ENCODE measurements around the gene APMAP.

Gene APMAP

DNA sequence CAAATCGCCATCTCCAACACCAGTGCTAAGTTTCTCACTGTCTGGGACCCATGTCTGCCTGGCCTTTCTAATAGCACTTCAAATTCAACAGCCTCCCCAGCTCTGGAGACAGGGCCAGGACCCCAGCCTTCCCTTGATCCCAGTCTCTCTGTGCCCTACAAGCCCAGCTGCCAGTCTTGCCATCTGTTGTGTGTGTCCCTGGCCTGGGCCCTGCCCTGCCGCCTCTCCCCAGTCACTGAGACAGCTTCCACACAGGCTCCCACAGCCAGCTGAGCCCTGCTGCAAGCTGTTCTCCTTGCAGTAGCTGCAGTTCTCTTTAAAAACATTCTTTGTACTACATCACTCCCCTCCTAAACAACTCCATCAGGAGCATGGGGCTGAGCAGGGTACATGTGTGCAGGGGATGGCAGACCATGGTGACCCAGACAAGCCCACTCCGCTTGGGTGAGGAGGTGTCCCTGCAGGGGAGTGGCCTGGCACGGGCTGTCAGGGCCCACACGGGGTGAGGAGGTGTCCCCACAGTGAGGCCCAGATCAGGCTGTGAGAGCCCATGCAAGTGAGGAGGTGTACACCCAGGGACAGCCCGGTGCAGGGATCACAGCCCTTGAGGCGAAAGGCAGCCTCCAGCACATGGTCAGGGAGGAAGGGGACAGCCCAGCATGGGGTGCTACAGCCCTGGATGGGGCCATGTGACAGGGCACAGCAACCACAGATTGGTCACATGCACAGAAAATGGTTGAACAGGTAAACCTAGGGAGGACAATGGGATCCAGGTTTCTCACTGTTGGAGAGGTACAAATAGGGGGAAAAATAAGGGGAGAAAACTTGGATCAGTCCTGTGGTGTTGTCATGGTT is 27.3 kb downstream of the APMAP start:
- peak; percentile 70 for DNase-seq (ENCODE audit: low spot score)

DNA sequence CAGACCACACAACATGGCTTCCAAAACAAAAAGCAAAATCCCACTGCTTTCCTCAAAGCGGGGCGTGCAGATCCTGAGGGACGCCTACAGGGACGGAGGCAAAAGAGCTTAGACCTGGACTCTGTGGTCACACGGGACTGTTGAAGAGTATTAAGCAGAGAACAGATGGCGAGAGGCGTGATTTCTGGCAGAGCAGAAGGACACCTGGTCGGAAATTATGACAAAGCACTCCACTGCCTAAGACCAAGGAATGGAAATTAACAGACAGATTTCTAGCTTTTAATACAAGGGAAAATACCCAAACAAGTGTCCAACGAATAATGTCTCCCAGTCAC is 28.1 kb downstream of the APMAP start:
- DNase-seq (ENCODE audit: low spot score) = no peak

DNA sequence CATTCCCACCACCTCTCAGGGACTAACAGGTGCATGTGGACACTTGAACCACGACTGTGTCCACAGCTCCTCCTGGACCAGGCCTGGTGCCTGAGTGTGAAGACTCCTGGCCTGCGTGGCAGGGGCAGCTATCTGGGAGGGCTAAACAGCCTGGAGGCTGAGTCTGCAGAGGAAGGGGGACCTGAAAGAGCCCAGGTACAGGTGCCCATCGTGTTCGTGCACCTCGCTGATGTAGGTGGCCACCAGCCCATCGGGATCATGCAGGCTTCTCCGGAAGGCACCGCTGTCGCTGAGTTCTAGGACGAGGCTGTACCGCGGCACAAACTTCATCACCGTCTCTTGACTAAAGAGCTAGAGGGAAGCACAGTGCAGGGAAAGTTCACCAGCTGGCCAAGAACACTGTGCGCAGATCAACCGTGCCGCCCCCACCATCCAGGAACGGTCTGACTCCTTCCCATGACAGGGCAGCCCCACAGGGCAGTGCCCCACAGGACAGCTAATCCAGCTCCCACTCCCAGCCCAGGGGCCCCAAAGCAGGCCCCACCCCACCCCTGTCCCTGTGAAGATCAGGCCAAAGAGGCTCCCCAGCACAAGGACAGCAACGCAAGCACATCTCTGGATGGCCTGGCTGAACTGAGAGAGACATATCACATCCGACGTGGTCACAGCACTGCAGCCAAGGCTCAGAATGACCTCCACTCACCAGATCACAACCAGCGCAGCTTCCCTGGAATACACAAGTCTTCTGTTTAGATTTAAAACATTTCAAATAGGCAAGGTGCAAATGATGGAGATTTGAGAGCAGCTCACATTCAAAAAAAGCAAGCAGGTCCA is 28.7 kb downstream of the APMAP start:
- peak; percentile 66 for DNase-seq (ENCODE audit: low spot score)

DNA sequence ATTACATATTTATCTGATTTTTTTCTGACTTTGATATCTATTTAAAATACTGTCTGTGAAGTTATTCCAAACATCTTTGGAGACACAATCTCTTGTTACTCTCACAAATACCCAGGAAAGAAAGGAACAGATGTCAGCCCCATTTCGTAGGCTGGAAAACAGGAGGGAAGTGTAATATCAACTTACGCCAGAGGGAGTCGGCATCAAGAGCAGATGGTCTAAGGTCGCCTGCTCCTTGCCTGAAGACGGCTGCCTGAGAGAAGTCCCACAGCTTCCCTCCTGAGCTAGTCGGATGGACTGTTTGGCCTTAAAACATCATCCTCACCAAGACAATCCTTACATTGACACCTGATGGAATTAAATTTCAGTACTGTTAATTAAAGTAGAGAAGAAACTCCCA is 30.0 kb downstream of the APMAP start:
- DNase-seq (ENCODE audit: low spot score) = no peak

DNA sequence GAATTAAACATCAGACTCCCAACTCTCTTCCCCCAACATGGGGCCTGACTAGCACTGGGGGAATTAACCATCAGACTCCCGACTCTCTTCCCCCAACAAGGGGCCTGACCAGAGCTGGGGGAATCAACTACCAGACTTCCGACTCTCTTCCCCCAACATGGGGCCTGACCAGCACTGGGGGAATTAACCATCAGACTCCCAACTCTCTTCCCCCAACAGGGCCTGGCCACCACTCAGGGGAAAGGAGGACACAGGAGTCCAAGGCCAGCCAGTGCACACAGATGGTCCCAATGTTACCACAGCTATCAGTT is 30.4 kb downstream of the APMAP start:
- no peak for DNase-seq (ENCODE audit: low spot score)

- DNase-seq (ENCODE audit: low spot score) = peak; percentile 45
Measured at GRCh38 chr20:24961384-24962181, 31.0 kb downstream of the APMAP start.

DNA sequence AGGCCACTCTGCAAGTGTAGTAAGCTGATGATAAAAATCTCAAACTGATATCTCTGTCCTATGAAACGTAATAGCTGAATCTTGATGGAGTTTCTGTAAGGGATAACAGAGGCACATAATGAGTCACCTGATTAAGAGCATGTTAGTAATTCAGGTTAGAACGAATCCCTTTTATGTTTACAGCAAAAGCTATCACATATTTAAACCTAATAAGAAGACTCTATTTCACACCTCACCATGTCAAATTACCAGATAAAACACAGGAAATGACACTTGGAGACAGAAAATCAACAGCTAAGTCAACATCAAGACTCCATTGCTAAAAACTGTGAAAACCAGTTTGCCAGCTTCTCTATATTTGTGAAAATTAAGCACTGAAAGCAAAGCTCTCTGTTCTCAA is 31.7 kb downstream of the APMAP start:
- no peak for DNase-seq (ENCODE audit: low spot score)

DNA sequence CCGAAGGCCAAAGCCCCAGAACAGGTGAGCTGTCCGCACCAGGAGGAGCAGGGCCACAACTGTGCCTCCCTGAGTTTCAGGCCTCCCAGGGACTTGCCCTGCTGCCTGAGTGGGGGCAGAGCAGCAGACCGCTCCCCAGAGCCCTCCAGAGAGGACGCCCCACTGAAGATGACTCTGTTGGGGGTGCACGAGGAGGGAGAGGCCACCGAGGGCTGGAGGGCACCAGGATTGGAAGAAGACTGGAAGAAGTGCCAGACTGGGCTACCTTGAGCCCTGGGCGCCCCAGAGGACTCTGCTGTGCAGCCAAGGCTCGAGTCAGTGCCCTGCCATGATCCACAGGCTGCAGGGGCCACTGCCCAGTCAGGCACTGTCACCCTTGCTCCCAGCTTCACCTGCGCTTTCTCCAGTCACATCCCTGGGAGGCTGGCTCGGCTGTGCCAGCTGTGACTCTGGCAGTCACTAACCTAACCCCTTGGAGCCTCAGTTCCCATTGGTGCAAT is 32.2 kb downstream of the APMAP start:
- DNase-seq (ENCODE audit: low spot score) = peak; percentile 54

GRCh38 chr20:24959591-24960301 is 32.8 kb downstream of the APMAP start:
- no peak for DNase-seq (ENCODE audit: low spot score)

DNA sequence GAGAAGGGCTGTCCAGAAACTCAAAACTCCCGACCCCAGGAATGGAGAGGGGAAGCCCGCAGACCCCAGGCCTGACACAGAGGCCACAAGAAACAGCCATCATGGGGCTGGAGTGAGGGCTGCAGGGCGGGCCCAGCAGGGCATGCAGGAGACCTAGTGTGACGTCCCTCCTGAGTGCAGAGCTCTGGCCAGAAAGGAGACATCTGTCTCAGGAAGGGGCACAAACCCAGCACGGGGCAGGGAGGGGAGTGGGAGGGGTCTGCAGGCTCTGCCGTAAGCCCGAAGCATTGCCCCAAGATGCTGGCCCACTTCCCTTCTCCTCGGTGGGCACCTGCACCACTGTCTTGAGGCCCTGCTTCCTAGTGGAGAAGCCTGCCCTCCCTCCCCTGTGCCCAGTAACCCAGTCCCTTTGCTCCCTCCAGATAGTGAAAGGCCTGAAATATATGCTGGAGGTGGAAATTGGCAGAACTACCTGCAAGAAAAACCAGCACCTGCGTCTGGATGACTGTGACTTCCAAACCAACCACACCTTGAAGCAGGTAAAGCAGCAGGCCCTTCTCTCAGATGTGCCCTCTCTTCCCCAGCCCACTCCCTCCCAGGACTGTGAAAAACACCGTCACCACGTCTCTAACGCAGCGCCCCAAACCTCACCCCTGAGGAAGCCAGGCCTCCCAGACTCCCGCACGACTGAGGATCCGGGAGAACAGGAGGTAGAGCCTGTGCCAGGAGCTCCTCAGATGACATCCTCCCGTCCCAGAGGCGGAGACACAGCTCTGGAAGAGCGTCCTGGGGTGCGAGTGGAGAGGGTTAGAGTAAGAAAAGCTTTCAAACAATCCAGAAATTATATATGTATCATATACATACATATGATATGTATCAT is 33.8 kb downstream of the APMAP start:
- DNase-seq (ENCODE audit: low spot score) = peak; percentile 47

DNA sequence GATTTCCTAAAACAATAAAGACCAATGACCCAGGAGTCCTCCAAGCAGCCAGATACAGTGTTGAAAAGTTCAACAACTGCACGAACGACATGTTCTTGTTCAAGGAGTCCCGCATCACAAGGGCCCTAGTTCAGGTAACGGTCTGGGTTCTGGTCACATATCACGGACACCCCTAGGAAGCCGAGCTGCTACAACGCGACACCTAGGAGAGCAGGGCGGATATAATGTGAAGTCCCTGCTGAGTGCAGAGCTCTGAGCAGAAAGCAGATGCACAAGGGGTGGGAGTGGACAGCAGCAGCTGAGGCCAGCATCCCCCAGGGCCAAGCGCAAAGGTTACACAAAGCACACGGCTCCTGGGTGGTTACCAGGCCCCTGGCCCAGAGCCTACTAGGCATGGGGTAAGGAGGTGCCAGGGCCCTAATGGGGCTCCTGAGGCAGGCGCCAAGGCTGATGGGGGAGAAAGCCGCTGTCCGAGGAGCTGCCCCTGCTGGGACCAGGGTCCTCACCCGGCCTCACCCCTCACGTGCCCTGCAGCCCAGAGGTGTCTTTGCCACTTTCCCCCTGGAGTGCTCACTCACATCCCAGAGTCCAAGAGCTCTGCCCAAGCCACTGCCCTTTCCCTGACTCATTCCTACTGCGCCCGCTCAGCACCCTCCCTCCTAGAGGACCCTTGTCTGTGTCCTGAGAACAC is 35.1 kb downstream of the APMAP start:
- peak; percentile 60 for DNase-seq (ENCODE audit: low spot score)

GRCh38 chr20:24956001-24956841 is 36.3 kb downstream of the APMAP start:
- no peak for DNase-seq (ENCODE audit: low spot score)

DNA sequence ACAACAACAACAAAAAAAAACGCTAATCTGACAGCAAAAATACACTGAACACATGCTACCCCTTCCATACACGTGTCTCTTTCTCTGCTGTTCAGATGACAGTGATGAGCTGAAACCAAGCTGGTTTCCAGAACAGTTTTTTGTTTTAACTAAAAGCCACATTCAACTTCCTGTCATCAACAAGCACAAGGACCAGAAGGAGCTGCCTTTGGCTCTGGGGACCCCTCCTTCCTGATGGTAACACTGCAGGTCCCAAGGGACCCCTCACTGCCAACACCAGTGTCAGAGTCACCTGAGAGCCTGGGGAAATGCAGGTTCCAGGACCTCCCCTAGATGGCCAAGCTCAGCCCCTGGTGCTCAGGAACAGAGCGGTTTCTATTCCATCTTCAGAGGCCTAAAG is 37.5 kb downstream of the APMAP start:
- DNase-seq (ENCODE audit: low spot score) = peak; percentile 38

DNA sequence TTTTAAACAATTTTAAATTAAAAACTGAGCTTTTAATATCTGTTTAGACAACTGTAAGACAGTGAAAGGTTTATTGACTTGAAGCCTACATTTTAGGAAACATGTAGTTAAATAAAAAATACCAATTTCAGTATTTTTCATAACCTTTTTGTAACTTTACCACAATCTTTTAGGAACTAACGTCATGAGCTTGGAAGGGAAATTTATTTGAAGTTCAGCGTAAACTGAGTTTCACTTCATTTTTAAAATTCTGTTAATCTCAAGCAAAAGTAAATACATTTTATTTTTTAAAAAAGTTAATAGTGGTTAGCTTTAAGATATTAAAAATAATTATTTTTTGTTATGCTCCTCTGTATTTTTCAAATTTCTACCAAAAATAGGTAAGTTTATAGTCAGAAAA is 38.0 kb downstream of the APMAP start:
- no peak for DNase-seq (ENCODE audit: low spot score)

GRCh38 chr20:24954151-24954550 is 38.4 kb downstream of the APMAP start:
- DNase-seq (ENCODE audit: low spot score) = peak; percentile 44

- DNase-seq (ENCODE audit: low spot score) = peak; percentile 58
Measured at GRCh38 chr20:24953621-24954133, 38.9 kb downstream of the APMAP start.

GRCh38 chr20:24953209-24953575 is 39.4 kb downstream of the APMAP start:
- DNase-seq (ENCODE audit: low spot score) = no peak

DNA sequence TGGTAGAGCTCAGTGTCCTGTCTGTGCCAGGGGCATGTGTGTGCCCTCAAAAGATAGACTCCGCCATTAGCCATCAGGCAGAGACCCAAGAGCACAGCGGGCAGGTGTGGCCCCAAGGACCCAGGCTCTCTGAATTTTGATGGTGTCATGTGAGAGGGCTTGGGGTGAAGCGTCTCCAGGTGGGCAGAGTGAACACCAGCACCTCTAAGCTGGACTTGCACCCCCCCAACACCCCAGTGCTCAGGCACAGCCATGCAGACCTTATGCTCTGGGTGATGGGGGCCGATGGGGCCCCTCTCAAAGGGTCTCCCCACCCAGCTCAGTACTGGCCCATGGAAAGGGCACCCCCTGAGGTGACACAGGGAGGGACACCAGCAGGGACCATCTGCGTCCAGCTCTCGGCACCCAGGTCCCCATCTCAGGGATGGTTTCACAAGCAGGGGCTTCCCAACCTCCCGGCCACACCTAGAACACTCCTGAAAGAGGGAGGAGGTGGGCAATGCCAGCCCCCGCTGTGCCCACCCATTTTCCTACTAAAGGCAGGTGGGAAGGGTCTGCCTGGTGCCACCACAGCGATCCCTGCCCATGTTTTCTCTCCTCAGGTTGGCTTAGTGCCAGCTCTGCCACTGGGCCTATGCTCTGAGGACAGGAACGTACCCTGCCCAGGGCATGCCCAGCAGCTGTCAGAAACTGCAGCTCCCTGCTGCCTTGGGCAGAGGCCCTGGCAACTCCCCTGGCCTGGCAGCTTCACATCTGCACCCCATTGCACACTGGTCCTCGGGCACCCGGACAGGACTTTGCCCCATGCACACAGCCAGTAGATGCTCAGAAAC is 40.0 kb downstream of the APMAP start:
- peak; percentile 65 for DNase-seq (ENCODE audit: low spot score)
